Inflammatory macrophage treated with lipopolysaccharide for 1 hour (primary cell): Measurements from ENCODE around the gene SEMA6B.

Experiments
- DNase-seq, 2 donors: peaks; one replicate each; pipeline ENCODE4 v3.0.0-alpha.2; 2020 to 2022

Gene SEMA6B

GRCh38 chr19:4523306-4524110 lies 36.0 kb downstream of the SEMA6B start:
- peak in 1 of 2 donors; percentile 70 for DNase-seq

GRCh38 chr19:4522291-4523002 lies 37.0 kb downstream of the SEMA6B start:
- DNase-seq, result no peak

GRCh38 chr19:4521888-4522242 lies 37.6 kb downstream of the SEMA6B start:
- no peak for DNase-seq

GRCh38 chr19:4521170-4521887 lies 38.2 kb downstream of the SEMA6B start:
- no peak for DNase-seq

GRCh38 chr19:4519521-4520277 lies 39.8 kb downstream of the SEMA6B start:
- DNase-seq, result no peak

- DNase-seq, result no peak
Measured at GRCh38 chr19:4519172-4519496, 40.4 kb downstream of the SEMA6B start.

GRCh38 chr19:4518345-4519171 lies 40.9 kb downstream of the SEMA6B start, which contains the start of gene PLIN4:
TSS of gene PLIN4 (minus strand) at chr19:4518486. CDS start at chr19:4518272, 214 bp downstream.
- no peak for DNase-seq

GRCh38 chr19:4517451-4518057 lies 41.9 kb downstream of the SEMA6B start:
- DNase-seq, result no peak

- DNase-seq, result no peak
Measured at GRCh38 chr19:4516939-4517300, 42.6 kb downstream of the SEMA6B start.

- no peak for DNase-seq
Measured at GRCh38 chr19:4516199-4516938, 43.1 kb downstream of the SEMA6B start.

- DNase-seq, result no peak
Measured at GRCh38 chr19:4515732-4516131, 43.8 kb downstream of the SEMA6B start.

- DNase-seq, result no peak
Measured at GRCh38 chr19:4513248-4513647, 46.2 kb downstream of the SEMA6B start.

GRCh38 chr19:4512070-4512469 lies 47.4 kb downstream of the SEMA6B start:
- DNase-seq, result no peak

GRCh38 chr19:4511300-4512054 lies 48.0 kb downstream of the SEMA6B start:
- DNase-seq, result no peak

GRCh38 chr19:4510435-4511255 lies 48.8 kb downstream of the SEMA6B start:
- no peak for DNase-seq

GRCh38 chr19:4508698-4509097 lies 50.8 kb downstream of the SEMA6B start:
- DNase-seq, result no peak

GRCh38 chr19:4507804-4508203 lies 51.7 kb downstream of the SEMA6B start:
- no peak for DNase-seq

- DNase-seq, result no peak
Measured at GRCh38 chr19:4507150-4507452, 52.4 kb downstream of the SEMA6B start.

- peak; percentile 31 to 50 for DNase-seq
Measured at GRCh38 chr19:4506449-4507149, 52.9 kb downstream of the SEMA6B start.
